GM19452 (cell line): ENCODE results near the gene TIMM10.

Experiments
- ATAC-seq: cut with Tn5 transposase; IDR thresholded peaks from one replicate; pipeline ENCODE4 v1.9.1; 2021; ENCODE audit not compliant: unreplicated experiment

The TIMM10 gene

GRCh38 chr11:57530596-57531507 is at the start of gene TIMM10:
Gene TIMM10, minus strand, starts transcription at chr11:57530754. Its CDS starts 565 bp downstream, at chr11:57530189.
- peak; percentile 98 for ATAC-seq

GRCh38 chr11:57574061-57574460 is 43.5 kb upstream of the TIMM10 start:
- ATAC-seq = no peak

DNA sequence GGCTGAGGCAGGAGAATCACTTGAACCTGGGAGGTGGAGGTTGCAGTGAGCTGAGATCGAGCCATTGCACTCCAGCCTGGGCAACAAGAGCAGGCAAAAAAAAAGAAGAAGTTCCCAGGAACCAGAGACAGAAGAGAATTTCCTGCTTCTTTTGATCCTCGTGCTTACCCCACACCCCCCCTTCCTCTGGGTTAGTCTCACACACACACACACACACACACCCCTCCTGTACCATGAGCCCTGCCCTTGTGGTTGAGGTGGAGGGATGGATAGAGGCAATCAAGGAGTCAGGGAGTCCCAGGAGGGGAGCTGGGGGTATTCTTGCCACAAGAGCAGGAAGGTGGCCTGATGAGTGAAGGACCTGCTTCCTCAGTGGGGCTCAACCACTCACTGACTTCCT is 41.1 kb upstream of the TIMM10 start:
- ATAC-seq = no peak

GRCh38 chr11:57568330-57568766 is 37.8 kb upstream of the TIMM10 start:
- ATAC-seq = peak; percentile 63

GRCh38 chr11:57567515-57568329 is 37.2 kb upstream of the TIMM10 start, which contains the start of gene UBE2L6:
Gene UBE2L6, minus strand, starts transcription at chr11:57567672. Its CDS starts 61 bp downstream, at chr11:57567611.
- peak; percentile 42 for ATAC-seq

- peak; percentile 2 for ATAC-seq
Measured at GRCh38 chr11:57566905-57567514, 36.5 kb upstream of the TIMM10 start.

DNA sequence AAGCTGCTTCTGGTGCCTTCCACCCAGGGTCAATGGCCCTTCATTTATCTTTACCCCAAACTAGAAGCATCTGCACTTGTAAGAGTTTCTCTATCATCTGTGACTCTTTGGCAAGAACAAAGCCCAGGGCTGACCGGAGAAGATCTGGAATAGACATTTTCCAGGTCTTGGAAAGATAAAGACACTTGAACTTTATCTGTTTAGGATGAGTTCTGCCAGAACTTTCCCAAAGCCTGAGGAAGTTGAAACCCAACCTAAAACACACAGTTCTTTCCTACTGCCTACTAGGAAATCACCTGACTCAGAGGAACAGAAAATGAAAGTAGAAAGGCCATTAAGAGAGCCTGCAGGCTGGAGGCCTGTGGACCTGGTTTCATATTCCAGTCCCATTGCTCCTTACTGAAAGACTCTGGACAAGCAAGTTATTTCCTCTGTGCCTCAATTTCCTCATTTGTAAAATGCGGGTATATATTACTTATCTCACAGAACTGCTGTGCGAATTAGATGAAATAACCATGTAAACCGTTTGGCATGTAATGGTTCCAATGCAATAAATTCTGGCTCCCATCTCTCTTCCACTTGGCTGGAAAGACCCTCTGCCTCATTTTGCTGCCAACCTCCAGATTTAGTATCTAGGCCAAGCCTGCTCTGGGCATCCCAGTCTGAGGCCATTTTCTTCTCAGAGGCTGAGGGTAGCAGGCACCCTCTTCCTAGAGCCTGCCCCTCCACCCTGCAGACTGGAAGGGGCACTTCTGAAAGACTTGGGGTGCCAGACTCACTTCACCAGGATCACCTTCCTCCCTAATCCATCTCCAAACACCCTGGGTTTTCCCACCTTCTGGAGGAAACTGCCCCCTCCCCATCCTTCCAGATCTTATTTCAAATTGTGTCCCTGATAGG is 35.7 kb upstream of the TIMM10 start:
- peak; percentile 68 for ATAC-seq

DNA sequence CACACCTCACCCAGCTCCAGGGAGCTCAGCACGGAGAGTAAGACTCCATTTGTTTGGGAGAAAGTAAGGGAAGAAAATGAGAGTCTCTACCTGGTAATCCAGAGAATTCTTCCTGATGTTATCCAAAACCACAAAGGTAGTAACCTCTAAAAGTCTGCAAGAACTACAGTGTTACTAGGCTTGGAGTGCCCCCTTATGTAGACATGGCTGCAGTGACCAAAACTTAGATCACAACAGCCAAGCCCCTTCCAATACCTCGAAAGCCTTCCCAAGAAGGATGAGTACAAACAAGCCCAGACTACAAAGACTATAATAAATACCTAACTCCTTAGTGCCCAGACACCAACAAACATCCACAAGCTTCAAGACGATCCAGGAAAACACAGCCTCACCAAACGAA is 32.0 kb upstream of the TIMM10 start:
- no peak for ATAC-seq

DNA sequence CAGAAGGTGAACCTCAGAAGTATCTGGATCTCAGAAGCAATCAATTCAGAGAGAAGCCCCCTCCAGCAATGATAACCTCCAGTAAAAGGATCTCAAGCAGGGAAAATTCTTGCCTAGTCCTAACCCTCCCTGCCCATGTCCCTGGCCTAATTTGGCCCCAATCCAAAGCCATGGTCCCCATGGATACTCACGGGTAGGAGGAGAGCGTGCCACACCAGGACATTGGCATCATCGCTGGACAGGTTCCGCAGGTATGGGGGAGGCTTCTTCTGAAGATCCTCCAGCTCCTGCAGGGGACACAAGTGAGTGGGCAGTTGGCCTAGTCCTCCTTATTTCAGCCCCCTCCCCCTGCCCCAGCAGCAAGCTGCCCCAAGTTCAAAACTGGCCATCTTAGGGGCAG is 29.6 kb upstream of the TIMM10 start:
- no peak for ATAC-seq

GRCh38 chr11:57556041-57556440 is 25.5 kb upstream of the TIMM10 start:
- no peak for ATAC-seq

DNA sequence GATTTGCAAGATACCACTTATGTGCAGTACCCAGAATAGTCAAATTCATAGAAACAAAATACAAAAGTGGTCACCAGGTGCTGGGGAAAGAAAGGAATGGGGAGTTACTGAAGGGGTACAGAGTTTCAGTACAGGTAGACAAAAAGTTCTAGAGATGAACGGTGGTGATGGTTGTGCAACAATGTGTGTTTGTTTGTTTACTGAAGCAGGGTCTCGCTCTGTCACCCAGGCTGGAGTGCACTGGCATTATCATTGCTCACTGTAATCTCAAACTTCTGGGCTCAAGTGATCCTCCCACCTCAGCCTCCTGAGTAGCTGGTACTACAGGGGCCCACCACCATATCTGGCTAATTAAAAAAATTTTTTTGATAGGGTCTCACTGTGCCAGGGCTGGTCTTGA is 24.8 kb upstream of the TIMM10 start:
- no peak for ATAC-seq

DNA sequence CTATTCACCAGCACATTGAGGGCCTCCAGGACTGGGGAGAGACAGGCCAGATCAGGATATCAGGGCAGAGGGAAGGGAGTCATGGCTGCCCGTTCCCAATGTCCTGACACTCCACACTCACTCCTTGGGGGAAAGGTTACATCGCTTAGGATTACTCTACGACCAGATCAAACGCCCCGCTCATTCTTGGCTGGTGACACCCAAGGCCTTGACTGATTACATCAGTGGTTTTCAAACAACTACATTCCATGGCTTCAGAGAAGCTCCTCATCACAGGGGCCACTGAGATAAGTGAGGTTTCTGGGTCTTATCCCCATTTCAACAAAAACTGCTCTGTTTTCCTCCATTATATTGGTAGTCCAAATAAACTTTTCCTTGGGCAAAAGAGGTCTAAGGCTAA is 21.9 kb upstream of the TIMM10 start:
- no peak for ATAC-seq

GRCh38 chr11:57551941-57552340 is 21.4 kb upstream of the TIMM10 start:
- ATAC-seq = no peak

GRCh38 chr11:57549983-57550382 is 19.4 kb upstream of the TIMM10 start:
- ATAC-seq = no peak

DNA sequence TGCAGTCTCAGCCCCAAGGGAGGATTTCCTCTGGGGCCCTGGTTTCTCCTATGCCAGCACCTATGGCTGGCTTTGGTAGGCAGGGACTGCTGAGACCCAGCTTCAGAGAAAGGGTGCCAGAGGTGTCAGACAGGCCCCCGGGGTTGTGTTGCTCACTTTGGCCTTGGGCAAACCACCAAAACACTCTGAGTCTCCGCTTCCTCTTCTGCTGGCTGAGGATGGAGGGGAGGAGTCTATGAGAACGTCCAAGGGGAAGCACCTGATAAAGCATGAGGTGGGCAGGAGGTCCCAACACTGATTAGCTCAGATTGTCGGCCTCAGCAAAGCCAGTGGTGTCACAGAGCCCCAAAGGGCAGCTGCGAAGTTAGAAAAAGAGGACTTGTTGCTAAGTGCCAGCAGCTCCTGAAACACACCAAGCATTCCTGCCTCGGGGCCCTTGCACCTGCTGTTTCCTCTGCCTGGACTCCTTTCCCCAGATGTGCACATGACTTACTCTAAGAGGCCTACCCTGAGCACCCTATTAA is 17.4 kb upstream of the TIMM10 start:
- ATAC-seq = peak; percentile 95

DNA sequence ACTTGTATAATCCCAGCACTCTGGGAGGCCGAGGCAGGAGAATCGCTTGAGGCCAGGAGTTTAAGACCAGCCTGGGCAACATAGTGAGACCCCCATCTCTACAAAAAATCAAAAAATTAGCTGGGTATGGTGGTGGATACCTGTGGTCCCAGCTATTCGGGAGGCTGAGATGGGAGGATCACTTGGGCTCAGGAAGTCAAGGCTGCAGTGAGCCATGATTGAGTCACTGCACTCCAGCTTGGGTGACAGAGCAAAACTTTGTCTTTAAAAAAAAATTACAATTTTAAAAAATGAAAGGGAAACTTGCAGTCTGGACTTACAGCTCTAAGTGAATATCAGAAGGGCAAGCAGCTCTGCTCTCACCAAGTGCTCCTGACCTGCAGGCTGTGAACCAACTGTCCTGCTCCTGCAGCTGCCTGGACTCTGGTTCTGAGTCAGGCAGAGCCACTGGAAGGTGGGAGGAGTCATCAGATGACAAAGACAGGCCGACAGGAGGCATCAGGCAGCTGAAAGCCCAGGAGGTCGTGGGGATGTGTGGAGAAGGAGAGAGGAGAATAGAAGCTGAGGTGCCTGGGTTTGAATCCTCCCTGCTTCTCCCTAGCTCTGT is 16.4 kb upstream of the TIMM10 start:
- ATAC-seq = peak; percentile 59

- no peak for ATAC-seq
Measured at GRCh38 chr11:57546451-57546850, 15.9 kb upstream of the TIMM10 start.

DNA sequence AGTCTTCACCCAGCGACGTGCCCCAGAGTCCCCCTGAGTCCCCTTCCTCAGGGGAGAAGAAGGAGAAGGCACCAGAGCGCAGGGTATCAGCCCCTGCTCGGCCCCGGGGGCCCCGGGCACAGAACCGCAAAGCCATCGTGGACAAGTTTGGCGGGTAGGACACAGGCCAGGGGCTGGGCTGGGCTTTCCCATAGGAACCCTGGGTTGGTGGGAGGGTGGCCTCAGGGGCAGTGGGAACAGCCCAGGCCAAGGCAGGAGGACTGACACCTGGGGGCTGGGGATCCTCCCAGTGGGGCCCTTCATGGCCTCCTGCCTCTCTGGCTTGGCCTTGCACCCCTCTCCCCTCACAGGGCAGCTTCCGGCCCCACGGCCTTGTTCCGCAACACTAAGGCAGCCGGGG is 15.3 kb upstream of the TIMM10 start:
- ATAC-seq = no peak

DNA sequence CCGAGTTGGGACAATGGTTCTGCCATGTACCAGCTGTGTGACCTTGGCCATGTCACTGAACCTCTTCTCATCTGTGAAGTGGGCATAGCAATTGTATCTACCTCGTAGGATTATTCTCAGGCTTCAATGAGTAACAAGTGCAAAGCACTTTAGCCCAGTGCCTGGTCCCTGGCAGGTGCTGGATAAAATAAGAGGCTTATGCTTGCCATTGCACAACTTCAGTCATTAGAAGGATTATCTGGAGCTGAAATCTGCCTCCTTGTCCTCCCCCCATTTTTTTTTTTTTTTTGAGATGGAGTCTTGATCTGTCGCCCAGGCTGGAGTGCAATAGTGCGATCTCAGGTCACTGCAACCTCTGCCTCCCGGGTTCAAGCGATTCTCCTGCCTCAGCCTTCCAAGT is 14.0 kb upstream of the TIMM10 start:
- ATAC-seq = no peak

GRCh38 chr11:57543593-57543992 is 13.0 kb upstream of the TIMM10 start:
- no peak for ATAC-seq
